Measurements from ENCODE around the gene CABP5.
"Not testable (repeated sequence)": the region's sequence is repeated elsewhere in the genome, so short reads cannot be mapped to it uniquely, and the experiment has no call there.

Gene CABP5

GRCh38 chr19:48043675-48044258 is at the start of gene CABP5:
Gene CABP5, minus strand, starts transcription at chr19:48044079. Its CDS starts 157 bp downstream, at chr19:48043922.
- DNase-seq = no peak

DNA sequence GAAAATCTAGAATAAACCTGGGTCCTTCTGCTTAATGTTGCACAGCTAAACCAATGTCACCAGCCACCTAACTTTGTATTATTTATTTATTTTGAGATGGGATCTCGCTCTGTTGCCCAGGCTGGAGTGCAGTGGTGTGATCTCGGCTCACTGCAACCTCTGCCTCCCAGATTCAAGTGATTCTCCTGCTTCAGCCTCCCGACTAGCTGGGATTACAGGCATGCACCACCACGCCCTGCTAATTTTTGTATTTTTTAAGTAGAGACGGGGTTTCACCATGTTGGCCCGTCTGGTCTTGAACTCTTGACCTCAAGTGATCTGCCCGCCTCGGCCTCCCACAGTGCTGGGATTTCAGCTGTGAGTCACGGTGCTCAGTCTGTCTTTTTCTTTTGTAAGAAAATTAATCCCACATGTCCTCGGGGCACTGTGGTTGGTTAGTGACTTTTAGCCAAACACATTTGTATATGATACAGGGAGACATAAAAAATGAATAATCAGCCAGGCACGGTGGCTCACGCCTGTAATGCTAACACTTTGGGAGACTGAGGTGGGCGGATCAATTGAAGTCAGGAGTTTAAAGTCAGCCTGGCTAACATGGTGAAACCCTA is 47.3 kb upstream of the CABP5 start:
- DNase-seq = not testable (repeated sequence)

DNA sequence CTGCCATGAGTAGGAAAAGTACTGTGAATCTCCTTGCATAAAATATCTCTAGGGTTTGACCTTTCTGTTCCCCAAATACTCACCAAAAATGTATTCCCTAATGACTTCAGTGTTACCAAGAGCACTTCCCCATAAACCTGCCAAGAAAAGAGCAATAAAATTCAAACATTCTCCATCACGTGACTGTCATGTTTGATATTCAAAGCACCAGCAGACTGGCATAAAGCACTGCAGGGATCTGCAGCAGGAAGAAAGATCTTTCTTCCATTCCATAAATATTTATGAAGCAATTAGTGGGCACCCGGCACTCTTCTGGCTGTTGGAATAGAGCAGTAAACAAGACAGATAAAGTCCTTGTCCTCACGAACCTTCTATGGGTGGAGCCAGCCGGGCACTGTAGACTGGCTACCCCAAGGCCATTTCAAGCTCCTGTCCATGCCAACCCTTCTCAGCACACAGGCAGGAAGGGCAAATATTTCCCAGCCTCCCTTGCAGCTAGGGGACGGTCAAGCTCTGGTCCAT is 46.5 kb upstream of the CABP5 start:
- no peak for DNase-seq

DNA sequence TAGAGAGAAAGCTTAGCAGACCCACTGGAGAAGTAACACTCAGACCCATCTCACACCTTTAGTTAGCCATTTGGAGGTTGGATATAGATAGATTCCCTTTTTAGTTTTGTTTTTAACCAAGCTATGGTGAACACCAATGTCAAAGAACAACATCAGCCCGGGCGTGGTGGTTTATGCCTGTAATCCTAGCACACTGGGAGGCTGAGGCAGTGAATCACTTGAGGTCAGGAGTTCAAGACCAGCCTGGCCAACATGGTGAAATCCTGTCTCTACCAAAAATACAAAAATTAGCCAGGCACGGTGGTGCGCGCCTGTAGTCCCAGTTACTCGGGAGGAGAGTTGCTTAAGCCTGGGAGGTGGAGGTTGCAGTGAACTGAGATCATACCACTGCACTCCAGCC is 45.1 kb upstream of the CABP5 start:
- DNase-seq = not testable (repeated sequence)

DNA sequence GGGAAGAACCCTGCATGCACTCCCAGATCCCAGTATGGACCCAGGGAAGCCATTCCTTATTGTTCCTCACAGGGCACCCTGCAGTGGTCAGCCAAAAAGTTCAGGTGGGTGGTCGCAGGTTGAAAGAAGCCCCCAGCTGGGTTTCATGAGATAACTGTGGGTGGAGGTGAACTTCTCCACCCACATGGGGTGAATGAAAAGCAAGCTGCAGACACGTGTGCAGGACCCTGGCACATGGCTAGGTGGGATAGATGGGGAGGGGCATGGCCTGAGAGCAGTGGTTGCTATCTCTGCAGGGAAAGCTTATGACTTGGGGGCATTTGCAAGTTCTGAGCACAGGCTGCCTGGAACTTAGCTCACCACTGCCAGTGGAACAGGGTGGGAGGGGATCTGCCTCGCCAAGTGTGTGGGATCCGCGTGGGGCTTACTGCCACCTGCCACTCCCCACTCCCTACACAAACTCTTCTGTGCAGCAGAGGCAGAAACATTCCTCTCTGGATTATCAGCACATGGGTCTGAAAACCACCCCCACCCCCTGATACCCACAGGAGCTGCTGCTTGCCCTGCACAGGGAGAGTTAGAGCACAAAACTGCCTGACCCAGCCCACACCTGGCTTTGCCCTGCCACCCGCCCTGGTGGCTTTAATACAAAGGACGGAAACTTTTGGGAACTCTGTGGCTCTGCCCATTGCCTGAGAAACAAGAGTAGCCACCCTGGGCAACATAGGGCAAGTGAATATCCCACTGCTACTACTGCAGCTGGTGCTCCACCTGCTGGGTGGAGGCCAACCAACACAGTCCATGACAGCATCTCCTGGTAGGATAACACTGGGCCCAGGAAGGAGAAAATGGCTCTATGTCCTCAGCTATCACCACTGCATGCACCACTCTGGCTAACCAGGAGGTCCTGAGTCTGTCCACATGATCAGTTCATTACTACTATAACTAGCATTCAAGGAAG is 42.3 kb upstream of the CABP5 start:
- no peak for DNase-seq

GRCh38 chr19:48085076-48085475 is 41.2 kb upstream of the CABP5 start:
- no peak for DNase-seq

GRCh38 chr19:48081106-48081505 is 37.2 kb upstream of the CABP5 start:
- DNase-seq = no peak

DNA sequence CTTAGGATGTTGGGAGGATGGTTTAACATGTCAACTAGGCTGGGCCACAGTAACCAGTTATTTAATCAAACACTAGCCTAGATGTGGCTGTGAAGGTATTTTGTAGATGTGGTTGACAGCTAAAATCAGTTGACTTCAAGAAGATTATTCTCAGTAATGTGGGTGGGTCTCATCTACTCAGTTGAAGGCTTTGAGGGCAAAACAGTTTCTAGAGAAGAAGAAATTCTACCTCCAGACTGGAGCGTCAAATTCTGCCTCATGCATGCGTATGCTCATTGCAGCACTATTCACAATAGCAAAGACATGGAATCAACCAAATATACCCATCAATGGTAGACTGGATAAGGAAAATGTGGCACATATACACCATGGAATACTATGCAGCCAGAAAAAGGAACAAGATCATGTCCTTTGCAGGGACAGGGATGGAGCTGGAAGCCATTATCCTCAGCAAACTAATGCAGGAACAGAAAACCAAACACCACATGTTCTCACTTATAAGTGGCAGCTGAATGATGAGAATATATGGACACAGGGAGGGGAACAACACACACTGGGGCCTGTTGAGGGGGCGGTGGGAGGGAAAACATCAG is 26.4 kb upstream of the CABP5 start:
- DNase-seq = not testable (repeated sequence)

- DNase-seq = no peak
These were observed 25.6 kb upstream of the CABP5 start for GRCh38 chr19:48069435-48069834.

DNA sequence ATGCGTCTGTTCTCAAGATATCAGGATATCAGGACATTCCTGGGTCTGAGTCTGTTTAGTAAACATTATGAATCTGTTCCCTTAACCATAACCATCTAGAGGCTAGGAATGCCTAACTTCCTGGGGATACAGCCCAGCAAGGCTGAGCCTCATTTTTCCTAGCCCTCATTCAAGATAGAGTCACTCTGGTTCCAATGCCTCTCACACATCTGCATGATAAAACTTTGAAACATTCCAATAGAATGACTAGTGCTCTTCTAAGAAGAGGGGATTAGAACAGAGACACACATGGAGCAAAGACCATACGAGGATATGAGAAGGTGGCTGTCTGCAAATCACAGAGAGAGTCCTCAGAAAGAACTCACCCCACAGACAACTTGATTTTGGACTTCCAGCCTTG is 20.6 kb upstream of the CABP5 start:
- no peak for DNase-seq

DNA sequence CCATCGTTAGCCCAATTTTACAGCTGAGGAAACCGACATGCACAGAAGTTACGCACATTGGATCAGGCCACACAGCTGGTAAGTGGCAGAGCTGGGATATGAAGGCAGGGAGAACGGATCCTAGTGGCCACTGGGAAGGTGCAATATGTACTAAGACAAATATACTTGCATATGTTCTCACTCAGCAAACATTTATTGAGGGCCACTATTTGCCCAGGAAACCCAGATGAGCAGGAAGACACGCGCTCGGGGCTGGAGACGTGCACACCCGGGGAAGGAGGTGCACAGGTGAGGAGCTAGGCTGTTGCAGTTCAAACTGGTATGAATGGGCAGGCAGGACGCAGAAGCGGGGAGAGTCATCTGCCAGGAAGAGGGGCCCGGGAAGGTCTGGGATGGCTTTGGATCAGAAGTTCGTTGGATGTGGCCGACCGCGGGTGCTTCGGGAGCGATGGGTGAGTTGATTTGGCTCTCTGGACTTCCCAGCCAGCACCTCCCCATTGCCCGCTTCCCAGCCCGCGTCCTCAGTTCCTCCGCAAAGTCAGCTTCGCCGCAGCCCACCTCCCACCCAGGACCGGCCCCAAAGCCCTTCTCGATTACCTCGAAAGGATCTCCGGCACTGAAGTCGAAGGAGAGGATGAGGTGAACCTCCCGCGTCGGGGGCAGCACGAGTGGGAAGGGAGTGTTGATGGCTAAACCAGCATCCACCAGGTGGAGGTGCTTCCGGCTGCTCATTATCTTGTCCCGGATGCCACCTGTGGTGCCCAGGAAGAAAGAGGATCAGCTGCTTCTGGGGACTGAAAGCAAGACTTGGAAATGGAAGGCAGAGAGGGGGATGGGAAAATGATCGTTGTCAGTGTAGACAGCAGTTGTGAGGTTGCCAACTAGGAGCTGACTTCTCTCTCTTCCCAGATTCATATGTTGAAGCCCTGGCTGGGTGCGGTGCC is 17.8 kb upstream of the CABP5 start:
- no peak for DNase-seq

GRCh38 chr19:48060381-48060780 is 16.5 kb upstream of the CABP5 start:
- no peak for DNase-seq

DNA sequence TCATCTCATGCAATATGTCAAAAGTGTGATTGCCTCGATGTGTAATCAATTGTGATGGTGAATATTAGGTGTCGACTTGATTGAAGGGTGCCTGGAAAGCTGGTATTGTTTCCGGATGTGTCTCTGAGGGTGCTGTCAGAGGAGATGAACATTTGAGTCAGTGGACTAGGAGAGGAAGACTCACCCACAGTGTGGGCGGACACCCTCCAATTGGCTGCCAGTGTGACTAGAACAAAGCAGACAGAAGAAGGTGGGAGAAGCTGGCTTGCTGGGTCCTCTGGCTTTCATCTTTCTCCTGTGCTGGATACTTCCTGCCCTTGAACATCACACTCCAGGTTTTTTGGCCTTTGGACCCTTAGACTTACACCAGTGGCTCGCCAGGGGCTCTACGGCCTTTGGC is 15.5 kb upstream of the CABP5 start:
- no peak for DNase-seq

- DNase-seq = no peak
These were observed 10.0 kb upstream of the CABP5 start for GRCh38 chr19:48053856-48054255.

DNA sequence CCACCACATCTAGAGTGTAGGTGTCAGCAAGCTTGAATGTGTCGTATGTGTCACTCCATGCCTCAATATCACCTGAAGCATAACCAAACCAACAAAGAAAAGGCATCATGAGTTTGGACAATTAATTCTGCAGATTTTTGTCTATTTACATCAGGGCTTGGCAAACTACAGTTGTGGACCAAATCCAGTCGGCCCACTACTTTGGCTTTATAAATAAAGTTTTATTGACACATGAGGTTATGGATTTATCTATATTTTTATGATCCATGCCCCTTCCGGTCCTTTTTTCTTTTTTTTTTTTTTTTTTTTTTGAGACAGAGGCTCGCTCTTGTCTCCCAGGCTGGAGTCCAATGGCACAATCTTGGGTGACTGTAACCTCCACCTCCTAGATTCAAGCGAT is 9.2 kb upstream of the CABP5 start:
- no peak for DNase-seq

DNA sequence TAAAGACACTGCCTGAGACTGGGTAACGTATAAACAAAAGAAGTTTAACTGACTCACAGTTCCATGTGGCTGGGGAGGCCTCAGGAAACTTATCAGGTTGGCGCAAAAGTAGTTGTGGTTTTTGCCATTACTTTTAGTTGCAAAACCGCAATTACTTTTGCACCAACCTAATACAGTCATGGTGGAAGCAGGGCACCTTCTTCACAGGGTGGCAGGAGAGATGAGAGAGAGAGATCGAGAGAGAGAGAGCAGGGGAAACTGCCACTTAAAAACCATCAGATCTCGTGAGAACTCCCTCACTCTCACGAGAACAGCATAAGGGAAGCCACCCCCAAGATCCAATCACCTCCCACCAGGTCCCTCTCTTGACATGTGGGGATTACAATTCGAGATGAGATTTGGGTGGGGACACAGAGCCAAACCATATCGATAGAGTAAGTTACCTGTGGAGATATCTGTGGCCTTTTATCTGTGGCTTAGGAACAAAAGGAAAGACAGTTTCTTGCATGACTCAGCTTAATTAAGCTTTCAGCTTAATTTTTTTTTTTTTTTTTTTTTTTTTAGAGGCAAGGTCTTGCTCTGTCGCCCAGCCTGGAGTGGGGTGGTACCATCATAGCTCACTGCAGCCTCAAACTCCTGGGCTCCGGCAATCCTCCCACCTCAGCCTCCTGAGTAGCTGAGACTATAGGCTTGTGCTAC is 7.6 kb upstream of the CABP5 start:
- no peak for DNase-seq

- no peak for DNase-seq
These were observed 682 bp upstream of the CABP5 start for GRCh38 chr19:48044561-48044960.

DNA sequence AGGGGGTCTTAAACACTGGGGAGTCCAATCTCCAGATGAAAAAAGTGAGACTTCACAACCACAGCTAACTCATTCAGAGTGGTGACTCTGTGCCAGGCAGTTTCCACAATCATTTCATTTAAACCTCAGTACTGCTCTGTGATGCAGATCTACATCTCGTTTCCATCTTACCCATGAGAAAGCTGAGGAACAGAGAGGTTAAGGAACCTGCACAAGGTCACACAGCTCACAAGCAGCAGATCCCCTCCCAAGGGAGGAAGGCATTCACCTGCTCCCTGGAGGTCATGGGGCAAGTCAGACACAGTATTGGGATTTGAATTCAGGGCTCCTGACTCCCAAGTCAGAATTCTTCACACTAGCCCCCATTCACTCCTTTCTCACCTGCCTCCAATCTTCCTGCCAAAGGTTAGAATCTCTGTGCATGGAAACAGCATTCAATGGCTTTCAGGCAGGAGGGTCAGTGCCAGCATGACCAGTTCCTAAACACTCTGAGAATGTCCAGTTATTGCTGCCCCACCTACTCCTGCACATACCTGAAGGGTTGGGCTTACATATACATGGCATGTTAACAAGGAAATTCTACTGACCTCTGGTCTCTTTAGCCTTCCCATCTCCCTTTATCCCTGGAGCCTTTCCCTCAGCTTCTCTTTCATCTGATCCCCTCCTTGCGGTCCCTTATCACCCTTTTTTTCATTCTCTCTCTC is 1.9 kb downstream of the CABP5 start:
- DNase-seq = no peak

- no peak for DNase-seq
These were observed 7.1 kb downstream of the CABP5 start for GRCh38 chr19:48036765-48037164.

DNA sequence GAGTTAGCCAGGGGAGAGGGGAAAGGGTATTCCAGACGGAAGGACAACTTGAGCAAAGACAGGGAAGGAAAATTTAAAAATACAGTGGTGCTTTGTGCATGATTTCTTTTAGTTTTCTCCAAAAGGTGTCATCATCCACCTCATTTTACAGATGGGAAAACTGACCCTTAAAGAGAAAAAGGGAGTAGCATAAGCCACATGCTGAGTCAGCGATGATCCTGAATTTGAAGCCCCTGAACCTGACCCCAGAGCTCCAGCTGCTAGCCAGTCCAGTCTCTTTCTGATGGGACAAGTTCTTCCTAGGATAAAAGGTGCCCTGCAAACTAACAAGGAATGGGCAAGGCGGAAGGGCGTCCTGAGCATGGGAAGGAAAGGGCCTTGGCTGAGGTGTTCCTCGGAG is 10.3 kb downstream of the CABP5 start:
- DNase-seq = no peak

DNA sequence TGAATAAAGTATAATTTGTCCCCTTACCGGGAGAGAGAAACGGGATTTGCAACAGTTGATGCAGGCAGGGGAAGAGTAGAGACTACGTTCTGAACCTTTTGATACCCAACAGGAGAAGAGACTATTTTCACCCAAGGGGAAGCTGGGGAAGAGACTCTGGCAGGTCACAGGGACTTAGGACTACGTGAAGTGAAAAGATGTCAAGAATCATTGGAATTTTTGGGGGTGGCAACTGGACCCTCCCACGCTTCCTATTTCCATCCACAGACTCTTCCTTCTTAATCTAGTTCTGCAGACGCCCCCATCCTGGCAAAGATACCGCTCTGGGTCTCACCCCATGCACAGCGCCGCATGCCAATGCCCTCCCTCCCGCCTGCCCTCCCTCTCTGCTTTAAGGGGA is 13.8 kb downstream of the CABP5 start:
- no peak for DNase-seq

Data from CD4-positive, alpha-beta T cell treated with Interleukin-17A for 4 hours (primary cell).